H1 (cell line): ENCODE results near the gene SLC38A8.

Experiments
- ASH2L ChIP-seq: fragments of 200-600, 300-600 bp; sonication (generic); IDR thresholded peaks from one replicate; pipeline ENCODE4 v1.7.1; 2017; ENCODE audit warnings: low read length
- CTCF ChIP-seq, 3 experiments: IDR thresholded peaks; 1 replicate in 2 of 3; 2 replicates in 1 of 3; pipeline versions ENCODE4 v1.5.1 to v1.6.1; 2011; ENCODE audit warnings: low read length in 3 of 3, mild to moderate bottlenecking in 3 of 3, inconsistent platforms in 2 of 3, low read depth in 1 of 3, moderate library complexity in 1 of 3; ENCODE audit not compliant: insufficient read depth in 1 of 3; ENCODE audit errors: control extremely low read depth in 1 of 3
- EGR1 ChIP-seq: IDR thresholded peaks from 2 replicates; pipeline ENCODE4 v1.6.1; 2011; ENCODE audit warnings: low read depth, low read length, borderline replicate concordance
- EP300 ChIP-seq, 2 experiments: IDR thresholded peaks; 1 replicate in 1 of 2; 2 replicates in 1 of 2; pipeline ENCODE4 v1.6.1; 2011 to 2012; ENCODE audit warnings: low read depth in 2 of 2, low read length in 2 of 2, mild to moderate bottlenecking in 2 of 2, borderline replicate concordance in 1 of 2, inconsistent platforms in 1 of 2, moderate library complexity in 1 of 2
- EZH2 ChIP-seq: fragments of 200-600 bp; sonication (generic); IDR thresholded peaks from 2 replicates; pipeline ENCODE4 v1.7.1; 2012; ENCODE audit warnings: low read depth, mild to moderate bottlenecking, moderate library complexity, low read length, inconsistent platforms; ENCODE audit not compliant: severe bottlenecking
- GABPA ChIP-seq: IDR thresholded peaks from 2 replicates; pipeline ENCODE4 v1.6.1; 2011; ENCODE audit warnings: mild to moderate bottlenecking, low read length, moderate library complexity, borderline replicate concordance; ENCODE audit not compliant: insufficient read depth
- POLR2A ChIP-seq, 2 experiments: IDR thresholded peaks; 1 replicate in 1 of 2; 2 replicates in 1 of 2; pipeline ENCODE4 v1.6.1; 2011; ENCODE audit warnings: low read depth in 2 of 2, low read length in 2 of 2, mild to moderate bottlenecking in 2 of 2; ENCODE audit errors: control extremely low read depth in 1 of 2
- POLR2AphosphoS5 ChIP-seq: IDR thresholded peaks from 2 replicates; pipeline ENCODE4 v1.6.1; 2011; ENCODE audit warnings: low read depth, low read length
- RAD21 ChIP-seq, 2 experiments: IDR thresholded peaks in 1 of 2; conservative IDR thresholded peaks in 1 of 2; 2 replicates each; pipeline ENCODE4 v1.6.1; 2011; ENCODE audit warnings: low read depth in 2 of 2, low read length in 2 of 2, improper control_type of control experiment in 1 of 2, inconsistent platforms in 1 of 2, mild to moderate bottlenecking in 1 of 2, moderate library complexity in 1 of 2
- SUZ12 ChIP-seq: fragments of 200-600 bp; sonication (generic); IDR thresholded peaks from 2 replicates; pipeline ENCODE4 v1.6.1; 2012; ENCODE audit warnings: mild to moderate bottlenecking, inconsistent platforms, low read length, moderate library complexity, mixed read lengths
- USF2 ChIP-seq: IDR thresholded peaks from 2 replicates; pipeline ENCODE4 v1.6.1; 2011; ENCODE audit warnings: low read length, improper control_type of control experiment
- YY1 ChIP-seq: IDR thresholded peaks from 2 replicates; pipeline ENCODE4 v1.6.1; 2011; ENCODE audit warnings: low read depth, mild to moderate bottlenecking, low read length
- TF ChIP-seq, protein P1 (sequence below): IDR thresholded peaks from 2 replicates; pipeline ENCODE4 v1.6.1; 2012; ENCODE audit warnings: inconsistent platforms
- TF ChIP-seq, protein P2 (sequence below): IDR thresholded peaks from 2 replicates; pipeline ENCODE4 v1.6.1; 2012; ENCODE audit warnings: inconsistent platforms

DNA sequence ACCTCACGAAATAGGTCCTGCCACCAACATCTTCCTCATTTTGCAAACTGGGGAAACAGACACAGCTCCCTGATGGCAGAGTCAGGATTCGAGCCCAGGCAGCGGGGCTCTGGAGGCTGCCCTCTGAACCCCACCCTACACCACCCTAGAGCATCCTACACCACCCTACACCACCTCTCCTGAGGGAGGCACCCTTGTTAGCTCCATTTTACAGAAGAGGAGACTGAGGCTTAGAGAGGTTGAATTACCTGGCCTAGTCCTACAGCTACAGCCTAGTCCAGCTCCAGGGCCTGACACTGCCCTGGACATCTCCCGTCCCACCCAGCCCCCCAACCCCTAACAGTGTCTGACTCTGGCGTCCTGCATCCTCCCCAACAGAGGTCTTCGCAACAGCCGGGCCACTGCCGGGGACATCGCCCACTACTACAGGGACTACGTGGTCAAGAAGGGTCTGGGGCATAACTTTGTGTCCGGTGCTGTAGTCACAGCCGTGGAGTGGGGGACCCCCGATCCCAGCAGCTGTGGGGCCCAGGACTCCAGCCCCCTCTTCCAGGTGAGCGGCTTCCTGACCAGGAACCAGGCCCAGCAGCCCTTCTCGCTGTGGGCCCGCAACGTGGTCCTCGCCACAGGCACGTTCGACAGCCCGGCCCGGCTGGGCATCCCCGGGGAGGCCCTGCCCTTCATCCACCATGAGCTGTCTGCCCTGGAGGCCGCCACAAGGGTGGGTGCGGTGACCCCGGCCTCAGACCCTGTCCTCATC, 77.7 kb downstream of the SLC38A8 start:
- TF ChIP-seq POLR2AphosphoS5 (no peak), EZH2 (no peak), POLR2A (IDR thresholded peaks at IDR 0.05; ENCODE audit: control extremely low read depth in 1 of 2, low read depth in 2 of 2, low read length in 2 of 2) (no peak), EP300 (IDR thresholded peaks at IDR 0.05; ENCODE audit: borderline replicate concordance in 1 of 2, low read depth in 2 of 2, low read length in 2 of 2) (no peak), ASH2L (no peak), GABPA (no peak), CTCF (IDR thresholded peaks at IDR 0.05; ENCODE audit: control extremely low read depth in 1 of 3, insufficient read depth in 1 of 3, low read depth in 1 of 3, low read length in 3 of 3) (no peak), USF2 (no peak), RAD21 (IDR thresholded peaks at IDR 0.05 in 1 of 2, conservative IDR thresholded peaks at IDR 0.05 in 1 of 2; ENCODE audit: low read depth in 2 of 2, low read length in 2 of 2) (no peak), YY1 (no peak), SUZ12 (no peak), EGR1 (no peak)
- TF ChIP-seq, protein P1, sequence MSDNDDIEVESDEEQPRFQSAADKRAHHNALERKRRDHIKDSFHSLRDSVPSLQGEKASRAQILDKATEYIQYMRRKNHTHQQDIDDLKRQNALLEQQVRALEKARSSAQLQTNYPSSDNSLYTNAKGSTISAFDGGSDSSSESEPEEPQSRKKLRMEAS = no peak
- TF ChIP-seq, protein P2, sequence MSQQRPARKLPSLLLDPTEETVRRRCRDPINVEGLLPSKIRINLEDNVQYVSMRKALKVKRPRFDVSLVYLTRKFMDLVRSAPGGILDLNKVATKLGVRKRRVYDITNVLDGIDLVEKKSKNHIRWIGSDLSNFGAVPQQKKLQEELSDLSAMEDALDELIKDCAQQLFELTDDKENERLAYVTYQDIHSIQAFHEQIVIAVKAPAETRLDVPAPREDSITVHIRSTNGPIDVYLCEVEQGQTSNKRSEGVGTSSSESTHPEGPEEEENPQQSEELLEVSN = no peak
